GM12878 (cell line): ENCODE measurements around the gene LAMA5.

Experiments used
- CBX5 ChIP-seq: sonication (generic); IDR thresholded peaks from 2 replicates; pipeline ENCODE4 v1.6.1; 2016; ENCODE audit warnings: low read depth, moderate library complexity, mild to moderate bottlenecking, inconsistent platforms
- CEBPB ChIP-seq, 2 experiments: fragments of 150-350 bp in 1 of 2; IDR thresholded peaks; 2 replicates each; pipeline ENCODE4 v1.6.1; 2012 to 2014; ENCODE audit warnings: low read depth in 2 of 2, low read length in 2 of 2, borderline replicate concordance in 1 of 2, inconsistent platforms in 1 of 2
- CHD2 ChIP-seq: IDR thresholded peaks from 2 replicates; pipeline ENCODE4 v1.6.1; 2011; ENCODE audit warnings: low read depth, low read length, improper control_type of control experiment, borderline replicate concordance
- NR2C2 ChIP-seq: IDR thresholded peaks from 2 replicates; pipeline ENCODE4 v1.6.1; 2011; ENCODE audit warnings: borderline replicate concordance, low read depth; ENCODE audit not compliant: control insufficient read depth, insufficient read length
- POLR2A ChIP-seq: IDR thresholded peaks from 2 replicates; pipeline ENCODE4 v1.6.1; 2011; ENCODE audit warnings: low read depth, mild to moderate bottlenecking, low read length
- RBBP5 ChIP-seq: fragments of 200-600 bp; sonication (generic); conservative IDR thresholded peaks from 2 replicates; pipeline ENCODE4 v1.6.1; 2016
- SMC3 ChIP-seq: IDR thresholded peaks from 2 replicates; pipeline ENCODE4 v1.6.1; 2011; ENCODE audit warnings: low read length, improper control_type of control experiment, borderline replicate concordance
- TCF12 ChIP-seq: IDR thresholded peaks from 2 replicates; pipeline ENCODE4 v1.6.1; 2011; ENCODE audit warnings: low read depth, mild to moderate bottlenecking, low read length
- USF1 ChIP-seq: IDR thresholded peaks from 2 replicates; pipeline ENCODE4 v1.6.1; 2011; ENCODE audit warnings: borderline replicate concordance, low read depth, mild to moderate bottlenecking, moderate library complexity, mixed read lengths, low read length; ENCODE audit not compliant: insufficient read depth; ENCODE audit errors: extremely low read length
- ZNF274 ChIP-seq: IDR thresholded peaks from one replicate; pipeline ENCODE4 v1.8.0; 2011; ENCODE audit not compliant: insufficient read length, insufficient read depth
- TF ChIP-seq, protein P1 (sequence below), 3 experiments: IDR thresholded peaks in 2 of 3; conservative IDR thresholded peaks in 1 of 3; 2 replicates each; pipeline ENCODE4 v1.5.1; 2011; ENCODE audit warnings: low read depth in 3 of 3, low read length in 3 of 3, mild to moderate bottlenecking in 3 of 3, control low read depth in 2 of 3, moderate library complexity in 2 of 3, inconsistent platforms in 1 of 3, mixed read lengths in 1 of 3; ENCODE audit not compliant: control insufficient read depth in 2 of 3, insufficient read depth in 1 of 3; ENCODE audit errors: extremely low read depth in 1 of 3
- TF ChIP-seq, protein P2 (sequence below): fragments of 450-650 bp; formaldehyde crosslinking; IDR thresholded peaks from 2 replicates; pipeline ENCODE4 v1.4.0; 2022; ENCODE audit warnings: mild to moderate bottlenecking, moderate library complexity

DNA sequence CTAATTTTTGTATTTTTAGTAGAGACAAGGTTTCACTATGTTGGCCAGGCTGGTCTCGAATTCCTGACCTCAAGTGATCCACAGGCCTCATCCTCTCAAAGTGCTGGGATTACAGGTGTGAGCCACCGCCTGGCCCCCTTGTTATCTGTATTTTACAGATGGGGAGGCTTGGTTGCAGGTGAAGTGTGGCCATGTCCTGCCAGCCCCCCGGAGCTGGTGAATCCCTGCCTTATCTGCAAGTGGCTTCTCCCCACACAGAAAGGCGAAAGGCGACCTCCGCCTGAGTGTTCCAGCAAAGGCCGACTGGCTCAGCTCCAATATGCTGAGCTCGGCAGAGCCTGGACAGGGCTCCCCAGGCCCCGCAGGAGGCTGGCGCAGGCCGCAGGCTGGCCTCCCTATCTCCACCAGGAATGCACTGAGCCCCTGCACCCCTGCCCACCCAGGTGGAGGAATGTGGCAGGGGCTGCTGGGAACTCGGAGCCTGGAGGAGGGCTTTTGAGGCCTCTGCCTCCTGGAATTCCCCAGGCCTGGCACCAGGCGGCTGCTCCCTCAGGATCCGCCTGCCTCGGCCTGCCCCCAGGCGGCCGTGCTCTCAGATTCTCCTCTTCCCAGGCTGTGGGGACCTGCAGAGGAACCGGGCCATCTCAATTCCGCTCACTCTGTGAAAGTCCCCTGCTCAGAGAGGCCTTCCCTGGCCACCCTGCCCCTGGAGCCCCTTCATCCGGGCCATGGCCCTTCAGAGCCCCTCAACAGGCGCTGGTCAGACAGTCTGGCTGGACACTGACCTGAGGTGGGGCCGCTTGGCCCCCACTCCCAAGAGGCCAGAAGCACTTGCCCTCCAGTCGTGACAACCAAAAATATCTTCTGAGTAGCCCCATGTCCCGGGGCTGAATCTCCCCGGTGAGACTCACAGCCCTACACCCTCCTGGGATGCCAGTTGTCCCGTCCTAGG lies 9.3 kb upstream of the LAMA5 start:
- TF ChIP-seq TCF12 (no peak), SMC3 (no peak), USF1 (no peak), POLR2A (no peak), ZNF274 (no peak), NR2C2 (no peak), CHD2 (no peak), CEBPB (IDR thresholded peaks at IDR 0.05; ENCODE audit: borderline replicate concordance in 1 of 2, low read depth in 2 of 2, low read length in 2 of 2) (no peak), RBBP5 (no peak), CBX5 (no peak)
- TF ChIP-seq, protein P1, sequence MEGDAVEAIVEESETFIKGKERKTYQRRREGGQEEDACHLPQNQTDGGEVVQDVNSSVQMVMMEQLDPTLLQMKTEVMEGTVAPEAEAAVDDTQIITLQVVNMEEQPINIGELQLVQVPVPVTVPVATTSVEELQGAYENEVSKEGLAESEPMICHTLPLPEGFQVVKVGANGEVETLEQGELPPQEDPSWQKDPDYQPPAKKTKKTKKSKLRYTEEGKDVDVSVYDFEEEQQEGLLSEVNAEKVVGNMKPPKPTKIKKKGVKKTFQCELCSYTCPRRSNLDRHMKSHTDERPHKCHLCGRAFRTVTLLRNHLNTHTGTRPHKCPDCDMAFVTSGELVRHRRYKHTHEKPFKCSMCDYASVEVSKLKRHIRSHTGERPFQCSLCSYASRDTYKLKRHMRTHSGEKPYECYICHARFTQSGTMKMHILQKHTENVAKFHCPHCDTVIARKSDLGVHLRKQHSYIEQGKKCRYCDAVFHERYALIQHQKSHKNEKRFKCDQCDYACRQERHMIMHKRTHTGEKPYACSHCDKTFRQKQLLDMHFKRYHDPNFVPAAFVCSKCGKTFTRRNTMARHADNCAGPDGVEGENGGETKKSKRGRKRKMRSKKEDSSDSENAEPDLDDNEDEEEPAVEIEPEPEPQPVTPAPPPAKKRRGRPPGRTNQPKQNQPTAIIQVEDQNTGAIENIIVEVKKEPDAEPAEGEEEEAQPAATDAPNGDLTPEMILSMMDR (IDR thresholded peaks at IDR 0.05 in 2 of 3, conservative IDR thresholded peaks at IDR 0.05 in 1 of 3; ENCODE audit: control insufficient read depth in 2 of 3, extremely low read depth in 1 of 3, insufficient read depth in 1 of 3, low read depth in 3 of 3, low read length in 3 of 3): no peak
- TF ChIP-seq, protein P2, sequence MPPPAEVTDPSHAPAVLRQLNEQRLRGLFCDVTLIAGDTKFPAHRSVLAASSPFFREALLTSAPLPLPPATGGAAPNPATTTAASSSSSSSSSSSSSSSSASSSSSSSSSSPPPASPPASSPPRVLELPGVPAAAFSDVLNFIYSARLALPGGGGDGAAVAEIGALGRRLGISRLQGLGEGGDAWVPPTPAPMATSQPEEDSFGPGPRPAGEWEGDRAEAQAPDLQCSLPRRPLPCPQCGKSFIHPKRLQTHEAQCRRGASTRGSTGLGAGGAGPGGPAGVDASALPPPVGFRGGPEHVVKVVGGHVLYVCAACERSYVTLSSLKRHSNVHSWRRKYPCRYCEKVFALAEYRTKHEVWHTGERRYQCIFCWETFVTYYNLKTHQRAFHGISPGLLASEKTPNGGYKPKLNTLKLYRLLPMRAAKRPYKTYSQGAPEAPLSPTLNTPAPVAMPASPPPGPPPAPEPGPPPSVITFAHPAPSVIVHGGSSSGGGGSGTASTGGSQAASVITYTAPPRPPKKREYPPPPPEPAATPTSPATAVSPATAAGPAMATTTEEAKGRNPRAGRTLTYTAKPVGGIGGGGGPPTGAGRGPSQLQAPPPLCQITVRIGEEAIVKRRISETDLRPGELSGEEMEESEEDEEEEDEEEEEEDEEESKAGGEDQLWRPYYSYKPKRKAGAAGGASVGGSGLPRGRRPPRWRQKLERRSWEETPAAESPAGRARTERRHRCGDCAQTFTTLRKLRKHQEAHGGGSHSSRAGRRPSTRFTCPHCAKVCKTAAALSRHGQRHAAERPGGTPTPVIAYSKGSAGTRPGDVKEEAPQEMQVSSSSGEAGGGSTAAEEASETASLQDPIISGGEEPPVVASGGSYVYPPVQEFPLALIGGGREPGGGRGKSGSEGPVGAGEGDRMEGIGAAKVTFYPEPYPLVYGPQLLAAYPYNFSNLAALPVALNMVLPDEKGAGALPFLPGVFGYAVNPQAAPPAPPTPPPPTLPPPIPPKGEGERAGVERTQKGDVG (CRISPR knock-in tag): no peak
